IMR-90 (cell line): ENCODE results near the gene RHOH. TPM values are rescaled to one million over a fixed set of nuclear protein-coding genes. Genes with fewer than 3 reads are reported as not detected.

Experiments
- ATAC-seq: fragments of 200-7000 bp; cut with Tn5 transposase; 2 replicates; pipeline ENCODE4 v1.9.1; 2020; ENCODE audit warnings: low read depth, mild to moderate bottlenecking, moderate library complexity
- BruUV-seq: library from RNA; stranded (reverse); fragments of 400-500 nt; replicated peaks from 2 replicates; lab custom pipeline; 2021; lab: Mats Ljungman, UMichigan
- CTCF ChIA-PET: fragments of 300-600 bp; formaldehyde crosslinking; extraction: SDS; loops from one replicate; lab custom pipeline; 2021; ENCODE audit warnings: antibody characterized with exemption; lab: Yijun Ruan, JAX
- POLR2A ChIA-PET: fragments of 300-600 bp; sonication (Branson Sonifier 250); formaldehyde crosslinking; loops from one replicate; lab custom pipeline; 2022; ENCODE audit warnings: antibody characterized with exemption; ENCODE audit not compliant: unreplicated experiment; lab: Charles Lee
- DNase-seq: peaks from one replicate; pipeline ENCODE4 v3.0.0; 2013
- H2AFZ ChIP-seq: replicated peaks from 2 replicates; pipeline ENCODE3; 2013; ENCODE audit warnings: low read length, mild to moderate bottlenecking; ENCODE audit not compliant: poor library complexity
- H2AK5ac ChIP-seq: 2 replicates; pipeline ENCODE4 v1.6.1; 2013; ENCODE audit warnings: low read depth, low read length, inconsistent platforms
- H2AK9ac ChIP-seq: replicated peaks from 2 replicates; pipeline ENCODE3; 2013; ENCODE audit warnings: mild to moderate bottlenecking, low read depth, low read length, moderate library complexity; ENCODE audit not compliant: poor library complexity
- H2BK120ac ChIP-seq: 2 replicates; pipeline ENCODE4 v1.6.1; 2013; ENCODE audit warnings: low read depth, low read length, inconsistent platforms
- H2BK15ac ChIP-seq: 3 replicates; pipeline ENCODE4 v1.6.1; 2013; ENCODE audit warnings: low read depth, low read length, inconsistent platforms
- H2BK20ac ChIP-seq: 2 replicates; pipeline ENCODE4 v1.6.1; 2013; ENCODE audit warnings: low read depth, mild to moderate bottlenecking, inconsistent platforms, low read length, moderate library complexity
- H2BK5ac ChIP-seq: 2 replicates; pipeline ENCODE4 v1.6.1; 2013; ENCODE audit warnings: mild to moderate bottlenecking, low read depth, low read length, inconsistent platforms; ENCODE audit not compliant: poor library complexity, severe bottlenecking
- H3K14ac ChIP-seq: replicated peaks from 2 replicates; pipeline ENCODE4 v1.6.1; 2013; ENCODE audit warnings: low read depth, low read length, inconsistent platforms
- H3K18ac ChIP-seq: 2 replicates; pipeline ENCODE4 v1.6.1; 2013; ENCODE audit warnings: low read depth, low read length, control low read depth
- H3K23ac ChIP-seq: 2 replicates; pipeline ENCODE4 v1.6.1; 2013; ENCODE audit warnings: low read depth, low read length, inconsistent platforms
- H3K27ac ChIP-seq: 2 replicates; pipeline ENCODE4 v1.5.1; 2013; ENCODE audit warnings: mild to moderate bottlenecking, control low read depth, low read length; ENCODE audit not compliant: insufficient read depth
- H3K27me3 ChIP-seq: 2 replicates; pipeline ENCODE4 v1.6.1; 2013; ENCODE audit warnings: low read length; ENCODE audit not compliant: control insufficient read depth, insufficient read depth
- H3K36me3 ChIP-seq: 2 replicates; pipeline ENCODE4 v1.6.1; 2013; ENCODE audit warnings: low read length, mixed read lengths; ENCODE audit not compliant: control insufficient read depth, insufficient read depth
- H3K4ac ChIP-seq: 2 replicates; pipeline ENCODE4 v1.6.1; 2013; ENCODE audit warnings: low read depth, low read length, inconsistent platforms
- H3K4me1 ChIP-seq: 2 replicates; pipeline ENCODE4 v1.6.1; 2013; ENCODE audit warnings: low read length, mixed read lengths; ENCODE audit not compliant: control insufficient read depth, insufficient read depth
- H3K4me2 ChIP-seq: 2 replicates; pipeline ENCODE4 v1.6.1; 2013; ENCODE audit warnings: low read depth, mild to moderate bottlenecking, control low read depth, low read length, moderate library complexity
- H3K4me3 ChIP-seq: 2 replicates; pipeline ENCODE4 v1.5.1; 2013; ENCODE audit warnings: low read depth, mild to moderate bottlenecking, control low read depth, low read length, moderate library complexity; ENCODE audit not compliant: insufficient read depth
- H3K56ac ChIP-seq: 2 replicates; pipeline ENCODE4 v1.6.1; 2013; ENCODE audit warnings: low read length, inconsistent platforms; ENCODE audit not compliant: insufficient read depth; ENCODE audit errors: extremely low read depth
- H3K79me1 ChIP-seq, 2 experiments: 2 replicates each; pipeline ENCODE4 v1.6.1; 2013; ENCODE audit warnings: low read length in 2 of 2, inconsistent platforms in 1 of 2, low read depth in 1 of 2
- H3K9ac ChIP-seq: 2 replicates; pipeline ENCODE4 v1.6.1; 2013; ENCODE audit warnings: low read depth, low read length, control low read depth
- H3K9me1 ChIP-seq: 2 replicates; pipeline ENCODE4 v1.6.1; 2013; ENCODE audit warnings: low read length, inconsistent platforms; ENCODE audit not compliant: insufficient read depth
- H3K9me3 ChIP-seq: 2 replicates; pipeline ENCODE4 v1.6.1; 2013; ENCODE audit warnings: low read length; ENCODE audit not compliant: control insufficient read depth, insufficient read depth
- H4K20me1 ChIP-seq: 2 replicates; pipeline ENCODE4 v1.6.1; 2013; ENCODE audit warnings: low read length, inconsistent platforms; ENCODE audit not compliant: insufficient read depth
- H4K5ac ChIP-seq: 2 replicates; pipeline ENCODE4 v1.6.1; 2013; ENCODE audit warnings: mild to moderate bottlenecking, low read depth, low read length, control low read depth
- H4K8ac ChIP-seq, 2 experiments: 2 replicates each; pipeline ENCODE4 v1.6.1; 2013; ENCODE audit warnings: low read depth in 2 of 2, low read length in 2 of 2, control low read depth in 1 of 2, inconsistent platforms in 1 of 2
- H4K91ac ChIP-seq: 2 replicates; pipeline ENCODE4 v1.6.1; 2013; ENCODE audit warnings: low read depth, low read length, inconsistent platforms; ENCODE audit not compliant: insufficient read depth
- MAFK ChIP-seq: IDR thresholded peaks from 2 replicates; pipeline ENCODE4 v1.6.1; 2012; ENCODE audit warnings: low read depth, low read length, improper control_type of control experiment
- NFE2L2 ChIP-seq: fragments of 150-350 bp; IDR thresholded peaks from 2 replicates; pipeline ENCODE4 v1.6.1; 2016; ENCODE audit warnings: low read depth, mild to moderate bottlenecking, low read length
- SMC3 ChIP-seq: fragments of 150-350 bp; IDR thresholded peaks from 2 replicates; pipeline ENCODE4 v1.6.1; 2016; ENCODE audit warnings: low read depth, mild to moderate bottlenecking, antibody characterized with exemption, low read length, moderate library complexity
- dilution Hi-C: fragments of 300-500 bp; cut with HindIII; formaldehyde crosslinking; loops from one replicate; pipeline ENCODE4 v1.14.3; 2018; ENCODE audit warnings: low sequenced_read_pairs; ENCODE audit not compliant: unreplicated experiment
- in situ Hi-C: fragments of 300-500 bp; cut with MboI; formaldehyde crosslinking; loops from 3 replicates; pipeline ENCODE4 v1.14.3; 2019; ENCODE audit warnings: low sequenced_read_pairs, inconsistent platforms, mixed read lengths
- intact Hi-C: fragments of 100-400 bp; cut with micrococcal nuclease; formaldehyde crosslinking; loops from 2 replicates; pipeline ENCODE4 v1.10.0; 2022
- polyA plus RNA-seq, 3 experiments: library from polyadenylated mRNA; depleted of rRNA; stranded (reverse); fragments of >200 nt; gene quantifications; 2 replicates each; pipeline ENCODE4 v1.2.3, GENCODE V29; 2012; ENCODE audit warnings: low replicate concordance in 1 of 3
- total RNA-seq: library from RNA; depleted of rRNA; stranded (reverse); fragments of >200 nt; gene quantifications from 2 replicates; pipeline ENCODE4 v1.2.3, GENCODE V29; 2012

RHOH gene
- total and polyA plus RNA-seq, 2 of the 4 experiments (the other 2 are of a cell fraction), result not detected

GRCh38 chr4:40168070-40168469, 28.8 kb upstream of the RHOH start:
- Histone ChIP-seq H3K18ac (no peak overlapping the region), H2BK120ac (no peak overlapping the region), H3K4me1 (no peaks in the 10 kb centered on the region), H3K79me1 (no peaks in the 10 kb centered on the region), H2AK9ac (no peak overlapping the region), H3K27ac (no peak overlapping the region), H3K23ac (no peak overlapping the region), H3K56ac (no peak overlapping the region), H2BK15ac (no peak overlapping the region), H3K9me1 (no peaks in the 10 kb centered on the region), H3K4me2 (no peak overlapping the region), H3K14ac (no peak overlapping the region), H4K5ac (no peak overlapping the region), H3K36me3 (no peaks in the 10 kb centered on the region), H4K20me1 (no peaks in the 10 kb centered on the region), H2AFZ (no peak overlapping the region), H4K91ac (no peak overlapping the region), H3K27me3 (0 out of 2 replicates have a peak, but pooled peaks cover 2% of the 10 kb centered on the region), H2AK5ac (no peak overlapping the region), H3K9ac (no peak overlapping the region), H3K9me3 (no peaks in the 10 kb centered on the region), H3K4me3 (no peak overlapping the region), H2BK5ac (no peak overlapping the region), H4K8ac (no peak overlapping the region), H3K4ac (no peak overlapping the region), H2BK20ac (no peak overlapping the region)
- TF ChIP-seq MAFK (no peak), NFE2L2 (no peak), SMC3 (no peak)
- intact Hi-C loops (no loop called here), dilution Hi-C loops (no loop called here), in situ Hi-C loops (no loop called here)
- ChIA-PET CTCF (no interaction called here), POLR2A (no interaction called here)
- ATAC-seq, result no peak
- no TSS peak for BruUV-seq
- DNase-seq, result no peak
